HG03039 (cell line): ENCODE measurements around the gene MEIOB.
"Not testable (repeated sequence)": the region's sequence is repeated elsewhere in the genome, so short reads cannot be mapped to it uniquely, and the experiment has no call there.

ENCODE experiments used
- ATAC-seq: cut with Tn5 transposase; IDR thresholded peaks from one replicate; pipeline ENCODE4 v1.9.1; 2021; ENCODE audit warnings: mild to moderate bottlenecking, moderate library complexity; ENCODE audit not compliant: unreplicated experiment

MEIOB gene, protein sequence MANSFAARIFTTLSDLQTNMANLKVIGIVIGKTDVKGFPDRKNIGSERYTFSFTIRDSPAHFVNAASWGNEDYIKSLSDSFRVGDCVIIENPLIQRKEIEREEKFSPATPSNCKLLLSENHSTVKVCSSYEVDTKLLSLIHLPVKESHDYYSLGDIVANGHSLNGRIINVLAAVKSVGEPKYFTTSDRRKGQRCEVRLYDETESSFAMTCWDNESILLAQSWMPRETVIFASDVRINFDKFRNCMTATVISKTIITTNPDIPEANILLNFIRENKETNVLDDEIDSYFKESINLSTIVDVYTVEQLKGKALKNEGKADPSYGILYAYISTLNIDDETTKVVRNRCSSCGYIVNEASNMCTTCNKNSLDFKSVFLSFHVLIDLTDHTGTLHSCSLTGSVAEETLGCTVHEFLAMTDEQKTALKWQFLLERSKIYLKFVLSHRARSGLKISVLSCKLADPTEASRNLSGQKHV

DNA sequence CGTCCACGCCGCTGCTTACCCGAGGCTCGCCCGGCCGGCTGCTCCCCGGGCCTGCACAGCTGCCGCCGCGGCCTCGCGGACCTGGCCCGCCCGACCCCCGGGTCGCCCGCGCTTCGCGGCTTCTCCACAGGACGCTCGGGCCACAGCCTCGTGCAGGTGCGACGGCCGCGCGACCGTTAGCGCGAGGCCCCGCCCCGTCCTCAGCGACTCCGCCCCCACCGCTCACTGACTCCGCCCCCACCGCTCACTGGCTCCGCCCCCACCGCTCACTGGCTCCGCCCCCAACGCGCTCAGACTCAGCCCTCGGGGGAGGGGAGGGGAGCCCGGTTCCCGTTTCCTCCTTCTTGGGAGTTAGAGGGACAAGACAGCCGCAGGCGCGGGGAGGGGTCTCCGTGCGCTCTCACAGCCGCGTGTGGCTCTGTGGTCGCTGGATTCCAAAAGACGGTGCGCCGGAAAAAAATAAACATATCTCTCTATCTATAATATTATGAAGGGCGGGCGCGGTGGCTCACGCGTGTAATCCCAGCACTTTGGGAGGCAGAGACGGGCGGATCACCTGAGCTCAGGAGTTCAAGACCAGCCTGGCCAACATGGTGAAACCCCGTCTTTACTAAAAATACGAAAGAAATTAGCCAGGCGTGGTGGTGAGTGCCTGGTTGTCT, at the start of gene MEIOB:
MEIOB (minus strand) TSS at position 191 of the 662 bp plus-strand sequence. CDS start 3,989 bp downstream, outside the sequence.
- no peak for ATAC-seq

DNA sequence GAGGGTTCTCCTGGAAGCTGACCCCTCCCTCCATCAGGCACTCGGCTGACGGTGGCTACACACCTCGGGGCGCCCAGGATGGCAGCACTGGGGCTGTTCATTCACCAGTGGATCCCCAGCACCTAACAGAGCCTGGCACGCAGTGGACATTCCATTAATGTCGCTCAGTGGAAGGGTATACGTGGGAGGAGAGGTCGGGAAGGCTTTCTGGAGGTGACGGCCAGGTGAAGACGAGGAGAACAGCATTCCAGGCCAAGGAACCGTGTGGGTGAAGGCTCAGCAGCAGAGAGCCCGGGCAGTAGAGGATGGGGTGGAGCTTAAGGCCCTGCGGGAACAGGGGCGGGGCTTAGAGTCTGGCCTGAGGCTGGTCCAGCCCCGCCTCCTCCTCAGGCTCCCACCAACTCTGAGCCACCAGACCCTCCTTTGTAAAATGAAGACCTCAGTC, 48.8 kb upstream of the MEIOB start:
- no peak for ATAC-seq

DNA sequence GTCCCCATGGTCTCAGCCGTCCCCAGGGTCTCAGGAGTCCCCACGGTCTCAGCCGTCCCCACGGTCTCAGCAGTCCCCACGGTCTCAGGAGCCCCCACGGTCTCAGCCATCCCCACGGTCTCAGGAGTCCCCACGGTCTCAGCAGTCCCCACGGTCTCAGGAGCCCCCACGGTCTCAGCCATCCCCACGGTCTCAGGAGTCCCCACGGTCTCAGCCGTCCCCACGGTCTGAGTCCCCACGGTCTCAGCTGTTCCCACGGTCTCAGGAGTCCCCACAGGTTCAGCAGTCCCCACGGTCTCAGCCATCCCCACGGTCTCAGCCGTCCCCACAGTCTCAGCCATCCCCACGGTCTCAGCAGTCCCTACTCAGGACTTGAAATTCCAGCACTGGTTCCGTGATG, 48.2 kb upstream of the MEIOB start:
- not testable (repeated sequence) for ATAC-seq

DNA sequence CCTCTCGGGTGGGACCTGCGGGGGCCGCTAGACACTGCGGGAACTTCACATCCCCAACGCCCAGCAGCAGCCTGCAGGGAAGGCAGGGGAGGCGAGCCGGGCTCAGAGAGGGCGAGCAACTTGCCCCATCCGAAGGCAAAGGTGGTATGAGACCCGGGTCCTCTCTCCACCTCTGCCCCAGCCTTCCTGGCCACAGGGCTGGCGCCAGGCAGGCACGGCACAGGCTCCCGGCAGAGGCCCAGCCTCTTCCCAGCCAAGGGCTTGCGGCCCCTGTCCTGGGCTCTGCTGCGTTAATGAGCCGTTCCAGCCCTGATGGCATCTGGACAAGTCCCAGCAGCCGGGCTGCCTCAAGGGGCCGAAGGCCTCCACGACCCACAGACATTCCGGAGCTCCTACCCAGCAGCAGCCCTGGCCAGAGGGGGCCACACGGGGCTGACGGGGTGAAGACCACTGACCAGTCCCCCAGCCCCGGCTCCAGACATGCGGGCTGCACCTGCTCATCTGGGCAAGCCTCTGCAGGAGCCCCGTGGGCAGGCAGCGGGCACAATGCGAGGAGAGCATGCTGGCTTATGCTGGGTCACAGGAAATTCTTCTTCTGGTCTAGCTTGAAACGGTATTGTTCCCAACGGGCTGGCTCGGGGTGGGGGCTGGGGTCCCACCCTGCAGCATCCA, 47.5 kb upstream of the MEIOB start:
- no peak for ATAC-seq

DNA sequence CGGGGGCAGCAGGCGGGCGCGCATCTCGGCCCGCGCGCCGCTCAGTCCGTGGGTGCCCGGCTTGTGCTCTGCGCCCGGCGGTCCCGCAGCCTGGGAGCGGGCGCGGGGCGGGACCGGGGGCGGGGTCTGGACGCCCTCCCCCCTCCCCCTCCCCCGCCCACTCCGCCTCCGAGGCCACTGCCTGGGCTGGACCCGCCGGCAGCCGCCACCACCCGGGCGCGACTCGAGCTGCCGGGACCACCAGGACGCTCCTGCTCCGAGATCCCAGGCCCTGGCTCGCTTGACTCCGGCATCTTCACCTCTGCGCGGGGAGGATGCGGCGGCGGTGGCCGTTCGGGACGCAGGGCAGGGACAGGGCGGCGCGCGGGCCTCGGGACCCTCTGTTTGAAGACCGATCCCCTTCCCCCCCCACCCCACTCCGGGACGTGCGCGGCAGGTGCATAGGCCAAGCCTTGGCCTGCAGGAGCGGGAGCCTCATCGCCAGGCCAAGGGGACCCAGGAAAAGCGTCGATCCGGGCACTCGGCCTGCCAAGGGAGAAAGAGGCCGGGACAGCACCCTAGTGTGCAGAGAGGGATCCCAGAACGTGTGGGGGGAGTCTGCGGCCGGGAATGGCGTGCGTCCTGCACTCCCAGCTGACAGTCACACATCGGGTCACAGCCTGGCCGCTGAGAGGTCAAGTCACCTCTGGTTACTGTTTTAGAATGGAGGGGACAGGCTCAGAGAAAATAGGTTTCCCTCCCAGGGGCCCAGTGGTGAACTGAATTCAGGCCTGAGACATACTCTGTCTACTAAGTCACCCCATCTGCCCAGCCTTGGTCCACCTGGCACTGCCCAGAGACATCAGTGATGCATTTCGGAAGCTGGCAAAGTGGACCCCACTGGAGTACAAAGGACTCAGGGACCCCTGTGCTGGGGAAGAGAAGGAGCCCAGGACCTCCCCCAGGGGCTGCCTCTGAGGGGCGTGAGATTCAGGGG, 46.7 kb upstream of the MEIOB start, which contains the start of gene HS3ST6:
HS3ST6 (minus strand) TSS at position 65 of the 976 bp plus-strand sequence. CDS start 92 bp downstream, outside the sequence.
- no peak for ATAC-seq

DNA sequence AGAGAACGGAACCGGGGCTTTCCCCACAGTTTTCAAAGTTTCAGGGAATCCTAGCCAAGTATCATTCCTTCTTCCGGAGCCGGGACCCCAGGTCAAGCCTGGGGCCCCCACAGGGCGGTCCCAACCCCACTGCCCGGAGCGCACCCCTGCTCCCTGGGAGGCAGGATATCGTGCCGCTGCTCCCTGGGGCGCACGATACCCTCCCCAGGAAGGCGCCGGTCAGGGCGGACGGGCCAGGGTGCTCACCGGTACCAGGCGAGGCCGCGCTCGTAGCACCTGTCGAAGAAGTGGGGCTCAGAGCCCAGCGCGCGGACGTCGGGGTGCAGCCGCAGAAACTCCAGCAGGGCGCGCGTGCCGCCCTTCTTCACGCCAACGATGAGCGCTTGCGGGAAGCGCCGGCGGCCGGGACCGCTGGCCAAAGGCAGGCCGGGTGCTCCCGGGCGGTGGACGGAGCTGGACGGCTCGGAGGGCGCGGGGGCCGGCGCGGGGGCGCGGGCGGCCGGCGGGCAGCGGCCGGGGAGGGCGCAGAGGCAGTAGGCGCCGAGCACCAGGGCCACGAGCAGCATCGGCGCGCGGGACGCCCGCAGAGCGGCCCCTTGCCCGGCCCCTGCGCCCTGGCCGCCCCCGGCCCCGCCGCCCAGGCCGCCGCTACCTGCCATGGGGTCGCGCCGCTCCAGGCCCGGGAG, 45.8 kb upstream of the MEIOB start:
- ATAC-seq: no peak

DNA sequence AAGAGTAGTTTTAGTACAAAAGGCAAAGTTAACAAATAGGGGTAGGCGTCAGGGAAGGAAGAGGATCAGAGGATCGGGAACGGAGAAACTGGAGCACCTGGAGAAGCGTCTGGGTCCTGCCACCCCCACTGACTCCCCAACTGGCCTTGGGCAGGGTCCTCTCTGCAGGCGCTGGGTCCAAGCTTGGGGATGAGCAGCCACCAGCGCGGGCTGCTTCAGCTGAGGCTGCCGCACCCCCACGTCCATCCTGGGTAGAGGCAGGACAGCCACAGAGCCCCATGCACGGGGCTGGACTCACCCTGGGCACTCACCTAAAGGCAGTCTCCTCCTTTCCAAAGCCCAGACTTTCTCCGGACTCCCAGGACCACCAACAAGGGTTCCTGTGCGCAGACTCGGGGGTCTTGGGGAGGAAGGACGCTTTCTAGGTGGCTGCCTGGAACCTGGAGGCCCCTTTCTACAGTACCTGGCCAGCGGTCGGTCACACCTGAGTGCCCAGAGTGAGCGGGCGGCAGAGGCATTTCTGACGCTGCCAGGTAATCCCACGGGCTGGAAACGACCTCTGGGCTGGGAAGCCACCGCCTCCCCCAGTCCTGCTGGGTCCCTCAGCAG, 45.2 kb upstream of the MEIOB start:
- ATAC-seq: no peak

DNA sequence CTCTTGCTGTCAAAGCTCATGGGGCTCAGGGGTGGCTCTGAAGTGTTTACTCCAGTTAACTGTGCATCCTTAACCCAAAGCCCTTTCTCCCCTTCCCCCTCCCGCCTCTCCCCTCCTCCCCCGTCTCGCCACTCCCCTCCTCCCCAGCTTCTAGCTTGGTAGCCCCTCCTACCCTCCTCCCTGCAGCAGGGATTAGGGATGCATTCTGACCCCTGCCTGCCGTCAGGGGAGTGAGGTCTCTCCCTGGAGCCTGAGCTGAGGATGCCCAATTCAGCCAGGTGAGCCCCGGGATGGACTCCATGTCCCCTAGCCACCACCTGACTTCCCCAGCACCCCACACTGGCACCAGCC, 44.7 kb upstream of the MEIOB start:
- ATAC-seq: no peak

DNA sequence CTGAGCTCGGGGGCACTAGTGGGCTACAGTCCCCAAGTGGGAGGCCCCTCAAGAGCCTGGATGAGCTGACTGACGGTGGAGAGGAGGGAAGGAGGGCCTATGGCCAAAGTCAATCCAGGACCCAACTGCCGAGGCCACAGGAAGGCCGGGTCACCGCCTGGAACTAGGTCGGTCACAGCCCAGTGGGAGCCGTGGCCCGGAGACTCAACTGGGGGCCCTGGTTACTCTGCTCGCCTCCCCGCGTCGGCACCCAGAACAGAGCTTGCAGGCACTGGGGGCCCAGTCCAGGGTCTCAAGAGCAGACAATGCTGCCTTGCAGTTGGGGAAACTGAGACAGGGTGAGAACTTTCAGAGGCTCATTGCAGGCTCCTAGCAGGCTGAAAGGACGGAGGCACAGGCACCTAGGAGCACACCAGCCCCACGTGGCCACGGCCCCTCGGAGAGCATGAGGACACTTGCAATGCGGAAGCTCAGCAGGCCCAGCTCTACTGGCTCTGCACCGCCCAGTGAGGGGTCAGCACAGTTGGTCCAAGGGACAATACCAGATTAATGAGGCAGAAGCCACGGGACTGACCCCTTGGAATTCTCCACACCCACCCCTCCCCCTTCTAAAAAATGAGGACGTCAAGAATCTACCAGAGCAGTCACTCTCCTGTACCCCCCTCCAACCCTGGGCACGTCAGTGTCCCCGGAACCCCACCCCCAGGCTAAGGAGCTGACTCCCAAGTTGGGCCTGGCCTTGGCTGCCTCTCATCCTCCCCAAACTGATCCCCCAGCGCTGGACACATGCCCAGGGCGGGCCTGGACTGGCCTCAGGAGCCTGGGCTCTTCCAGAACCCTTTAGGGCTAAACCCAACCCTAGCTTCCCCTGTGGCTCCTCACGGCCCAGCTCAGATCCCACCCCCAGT, 44.0 kb upstream of the MEIOB start:
- no peak for ATAC-seq

DNA sequence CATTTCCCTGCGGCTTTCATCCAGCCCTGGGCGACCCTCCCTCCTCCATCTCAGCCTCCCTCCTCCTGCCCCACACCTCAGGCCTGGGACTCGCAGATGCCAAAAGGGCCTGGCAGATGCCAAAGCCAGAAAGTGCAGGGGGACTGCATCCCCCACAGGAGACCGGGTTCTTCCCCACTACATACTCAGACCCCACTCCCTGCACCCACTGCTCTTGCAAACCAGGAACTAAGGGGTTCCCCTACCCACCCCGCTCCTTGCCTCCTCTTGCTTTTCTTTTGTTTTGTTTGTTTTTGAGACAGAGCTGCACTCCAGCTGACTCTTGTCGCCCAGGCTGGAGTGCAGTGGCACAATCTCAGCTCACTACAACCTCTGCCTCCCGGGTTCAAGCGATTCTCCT, 43.0 kb upstream of the MEIOB start:
- no peak for ATAC-seq

DNA sequence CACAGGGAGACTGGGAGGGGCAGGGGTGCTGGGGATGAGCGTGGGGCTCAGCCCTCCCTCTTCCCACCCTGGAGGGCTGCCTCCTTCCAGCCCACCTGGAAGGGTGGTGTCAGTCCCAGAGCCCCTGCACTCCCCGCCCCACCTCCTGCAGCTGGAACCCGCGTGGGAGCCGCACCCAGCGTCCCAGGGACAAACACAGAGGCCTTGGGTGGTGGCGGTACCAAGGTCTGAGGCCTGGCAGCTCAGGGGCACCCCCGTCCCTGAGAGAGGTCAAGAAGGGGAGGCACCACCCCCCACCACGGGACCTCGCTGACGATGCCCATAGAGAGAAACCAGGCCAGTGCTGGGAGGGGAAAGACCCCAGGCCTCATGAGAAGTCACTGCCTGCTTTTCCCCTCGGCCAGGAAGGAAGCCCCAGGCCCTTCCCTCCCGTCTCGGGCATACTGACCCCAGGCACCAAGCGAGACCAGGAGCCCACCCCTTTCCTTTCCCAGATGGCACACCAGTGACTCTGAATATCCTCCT, 42.2 kb upstream of the MEIOB start:
- no peak for ATAC-seq

DNA sequence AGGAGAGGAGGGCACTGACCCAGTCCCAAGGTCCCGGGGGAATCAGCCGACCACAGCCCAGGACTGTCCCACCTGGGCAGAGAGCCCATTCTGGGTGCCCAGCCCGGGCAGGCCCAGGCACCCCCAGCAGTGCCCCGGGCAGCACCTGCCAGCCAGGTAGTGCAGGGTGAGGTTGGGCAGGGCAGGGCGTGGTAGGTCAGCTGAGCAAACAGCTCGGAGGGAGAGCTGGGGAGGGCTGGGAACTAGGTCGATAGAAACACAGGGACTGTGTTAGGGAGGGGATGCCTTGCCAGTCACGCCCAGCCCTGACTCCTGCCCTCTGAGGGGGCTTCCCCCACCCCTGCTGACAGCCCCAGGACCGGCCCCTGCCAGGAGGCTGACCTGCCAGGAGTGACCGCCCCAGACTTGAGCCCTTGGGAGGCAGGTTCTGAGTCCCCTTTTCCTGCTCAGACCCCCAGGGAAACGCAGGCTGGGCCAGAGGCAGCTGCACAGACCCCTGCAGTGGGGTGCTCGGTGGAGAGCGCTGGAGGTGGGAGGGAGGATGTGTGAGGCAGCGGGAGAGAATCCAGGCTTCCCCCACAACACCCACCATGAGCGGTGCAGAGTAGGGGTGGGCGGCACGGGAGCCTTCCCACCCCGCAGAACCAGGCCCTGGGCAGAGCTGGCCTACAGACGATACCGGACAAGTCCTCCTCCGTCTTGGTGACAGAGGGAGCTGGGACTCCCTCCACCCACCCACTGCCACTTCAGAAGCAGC, 41.5 kb upstream of the MEIOB start:
- no peak for ATAC-seq

DNA sequence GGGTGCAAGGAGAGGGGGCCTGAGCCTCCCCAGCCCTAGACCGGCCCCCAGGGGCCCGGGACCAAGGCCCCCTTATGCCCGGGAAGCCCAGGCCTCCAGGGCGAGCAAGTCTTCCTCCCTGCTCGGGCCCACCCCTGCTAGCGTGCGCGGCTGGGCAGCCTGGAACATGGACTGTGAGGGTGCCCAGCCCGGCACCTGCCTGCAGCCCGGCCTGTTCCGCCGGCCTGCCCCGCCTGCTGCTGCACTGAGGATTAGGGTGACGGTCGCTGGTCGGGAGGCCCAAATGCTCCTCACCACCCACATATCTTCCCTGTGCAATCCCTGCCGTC, 40.2 kb upstream of the MEIOB start:
- no peak for ATAC-seq

DNA sequence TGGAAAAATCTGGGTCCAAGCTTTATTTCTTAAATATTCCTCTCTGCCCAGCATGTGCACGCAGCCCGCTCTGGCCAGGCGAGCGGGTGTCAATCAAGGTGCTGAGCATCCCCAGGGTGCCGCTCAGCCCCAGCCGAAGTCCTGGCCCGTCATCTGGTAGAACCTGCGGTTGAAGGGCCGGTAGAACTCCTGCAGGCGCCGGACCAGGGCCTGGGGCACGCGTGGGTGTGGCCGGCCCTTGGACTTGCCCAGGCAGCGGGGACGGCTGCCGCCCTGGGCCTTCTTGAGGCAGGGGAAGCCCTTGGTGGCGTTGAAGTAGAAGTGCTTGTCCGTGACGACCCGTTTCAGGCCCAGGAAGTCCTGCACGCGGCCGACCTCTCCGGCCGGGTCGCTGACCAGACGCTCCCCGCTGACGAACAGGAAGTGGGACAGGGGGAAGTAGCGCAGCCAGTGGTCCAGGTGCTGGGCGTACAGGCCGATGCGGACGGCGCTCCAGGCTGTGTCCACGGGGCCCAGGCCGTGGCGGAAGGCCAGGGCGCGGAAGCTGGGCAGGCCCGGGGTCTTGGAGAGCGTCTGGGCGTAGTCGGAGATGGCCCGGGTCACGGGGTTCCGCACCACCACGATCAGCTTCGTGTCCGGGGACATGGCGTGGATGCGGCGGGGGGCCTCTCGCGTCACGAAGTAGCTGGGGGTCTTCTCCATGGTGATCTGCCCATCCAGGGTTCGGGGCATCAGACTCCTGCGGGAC, 39.7 kb upstream of the MEIOB start:
- no peak for ATAC-seq

DNA sequence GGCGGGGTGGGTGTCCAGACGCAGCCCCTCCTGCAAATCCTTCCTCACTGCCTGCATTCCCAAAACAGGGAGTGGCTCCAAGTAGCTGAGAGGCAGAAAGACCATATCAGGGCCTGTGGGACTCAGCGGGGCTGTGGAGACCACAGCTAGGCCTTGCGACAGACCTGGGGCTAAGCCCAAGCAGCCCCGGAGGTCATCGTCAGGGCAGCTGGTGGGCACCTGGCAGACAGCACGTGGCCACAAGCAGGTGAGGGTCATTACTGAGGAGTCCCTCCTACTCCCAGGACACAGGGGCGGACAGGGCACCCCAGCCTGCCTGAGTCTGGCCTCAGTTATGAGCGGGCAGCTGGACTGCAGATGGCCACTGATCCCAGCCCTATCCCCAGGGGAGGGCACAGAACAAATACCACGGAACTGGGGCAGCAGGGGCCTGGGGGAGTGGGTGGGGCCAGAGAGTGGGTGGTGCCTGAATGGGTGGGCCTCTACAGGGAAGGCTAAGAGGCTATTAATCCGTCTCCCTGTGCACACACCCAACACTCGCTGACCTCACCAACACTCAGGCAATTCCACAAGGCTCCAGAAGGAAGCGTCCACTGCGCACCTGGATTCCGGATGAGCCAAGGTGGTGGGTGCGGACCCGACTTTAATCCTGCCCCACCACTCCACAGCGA, 37.7 kb upstream of the MEIOB start:
- ATAC-seq: no peak

DNA sequence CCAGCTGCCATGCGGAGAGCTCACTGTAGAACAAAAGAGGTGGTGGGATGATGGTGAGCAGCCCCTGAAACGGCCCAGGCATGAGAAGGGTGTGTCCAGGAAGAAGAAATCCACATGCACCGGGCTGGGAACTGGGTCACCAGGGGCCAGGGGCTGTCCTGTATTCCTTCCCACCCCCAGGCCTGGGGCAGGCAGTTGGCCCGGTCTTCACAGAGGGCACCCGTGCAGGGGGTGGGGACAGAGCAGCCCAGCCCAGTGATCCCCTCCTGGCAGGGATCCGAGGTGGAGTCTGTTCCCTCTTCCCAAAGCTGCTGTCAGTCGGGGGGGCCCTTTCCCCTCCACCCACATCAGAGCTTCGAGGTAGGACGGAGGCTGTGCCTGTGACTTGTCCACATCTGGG, 37.0 kb upstream of the MEIOB start:
- no peak for ATAC-seq
